Kidney (tissue), 14 donors: ENCODE data around the gene KIF17. TPM values are rescaled to one million over a fixed set of nuclear protein-coding genes. Genes with fewer than 3 reads are reported as not detected.

ENCODE experiments used
- DNase-seq, 5 donors: peaks; one replicate each; pipeline ENCODE4 v3.0.0-alpha.2; 2013 to 2020
- FAIRE-seq: peaks from 2 replicates; lab custom pipeline; 2012; peaks lifted over from hg19 to GRCh38; lab: Jason Lieb, UNC
- H3K27ac ChIP-seq, 2 donors: one replicate each; pipeline ENCODE4 v1.7.0; 2013; ENCODE audit warnings: low read depth in 2 of 2, low read length in 2 of 2, inconsistent platforms in 1 of 2
- H3K27me3 ChIP-seq: one replicate; pipeline ENCODE4 v1.7.1; 2013; ENCODE audit warnings: low read length, inconsistent platforms; ENCODE audit not compliant: control insufficient read depth, insufficient read depth
- H3K36me3 ChIP-seq, 3 donors: one replicate each; pipeline versions ENCODE4 v1.7.0 to v1.7.1; 2013; ENCODE audit warnings: low read length in 3 of 3, control low read depth in 1 of 3, inconsistent platforms in 1 of 3; ENCODE audit not compliant: insufficient read depth in 3 of 3, control insufficient read depth in 2 of 3
- H3K4me1 ChIP-seq, 3 donors: one replicate each; pipeline versions ENCODE4 v1.7.0 to v1.7.1; 2013; ENCODE audit warnings: low read length in 3 of 3, inconsistent platforms in 1 of 3, low read depth in 1 of 3; ENCODE audit not compliant: control insufficient read depth in 2 of 3, insufficient read depth in 2 of 3
- H3K4me3 ChIP-seq, 3 donors: one replicate each; pipeline versions ENCODE4 v1.7.0 to v1.8.1; 2013; ENCODE audit warnings: low read length in 3 of 3, control low read depth in 1 of 3, inconsistent platforms in 1 of 3
- H3K9ac ChIP-seq, 3 donors: one replicate each; pipeline versions ENCODE4 v1.7.0 to v1.7.1; 2013; ENCODE audit warnings: low read length in 3 of 3, control low read depth in 1 of 3, inconsistent platforms in 1 of 3
- H3K9me3 ChIP-seq, 3 donors: one replicate each; pipeline versions ENCODE4 v1.7.0 to v1.7.1; 2013; ENCODE audit warnings: low read length in 3 of 3, control low read depth in 1 of 3, inconsistent platforms in 1 of 3; ENCODE audit not compliant: control insufficient read depth in 2 of 3, insufficient read depth in 1 of 3
- CTCF ChIP-seq: IDR thresholded peaks from 3 replicates; pipeline ENCODE4 v1.5.1; 2012; ENCODE audit warnings: mild to moderate bottlenecking, moderate library complexity, borderline replicate concordance; ENCODE audit not compliant: insufficient read depth; ENCODE audit errors: extremely low read depth
- intact Hi-C: fragments of 100-400 bp; cut with DNase I; formaldehyde crosslinking; loops from one replicate; pipeline ENCODE4 v1.11.1; 2022
- polyA plus RNA-seq: library from polyadenylated mRNA; stranded (reverse); fragments of 350-450 nt; fragmentation: Illumina TruSeq; extraction: RNeasy Lipid Tissue Mini Kit (QIAGEN cat#74804); gene quantifications from one replicate; pipeline ENCODE4 v1.2.3, GENCODE V29; 2014; ENCODE audit warnings: low read depth, low replicate concordance; ENCODE audit not compliant: insufficient read depth
- total RNA-seq: library from RNA; stranded (reverse); fragmentation: NEBNext Ultra II Directional; extraction: Animal tissue kit (Norgen Biotek cat#: 25700); gene quantifications from one replicate; pipeline ENCODE4 v1.2.1, GENCODE V29; 2021
- donor health status: control.
- donor health status: control.
- donor health status: control.
- donor health status: control.
- donor health status: control.
- donor health status: DM: yes; HTN: yes; CAD: no.
- donor health status: Normal renal cell carcinoma (clear cell type).

The KIF17 gene
- total and polyA plus RNA-seq, 2 donors from 2014 or later, result 3.7 to 4.9 TPM

GRCh38 chr1:20729155-20729931, 11.5 kb upstream of the KIF17 start:
- Histone ChIP-seq H3K27me3 (peaks cover 9% of the 10 kb centered on the region), H3K27ac (no peak overlapping the region), H3K36me3 (no peaks in the 10 kb centered on the region), H3K9ac (no peak overlapping the region), H3K9me3 (no peaks in the 10 kb centered on the region), H3K4me1 (peaks cover 0 to 14% (median 14%) of the 10 kb centered on the region in 3 donors), H3K4me3 (no peak overlapping the region)
- intact Hi-C loops, result no loop called here
- DNase-seq (peak in 1 of 5 donors; percentile 52), FAIRE-seq (no peak)
- no peak for TF ChIP-seq CTCF

GRCh38 chr1:20728371-20729154, 10.8 kb upstream of the KIF17 start:
- no peak overlapping the region for H3K9ac ChIP-seq
- H3K4me3 ChIP-seq, result no peak overlapping the region
- no peaks in the 10 kb centered on the region for H3K9me3 ChIP-seq
- no peak for FAIRE-seq
- DNase-seq, result peak in 1 of 5 donors; percentile 42
- H3K4me1 ChIP-seq, result peaks cover 0 to 14% (median 11%) of the 10 kb centered on the region in 3 donors
- no peak for TF ChIP-seq CTCF
- intact Hi-C loops, result no loop called here
- no peaks in the 10 kb centered on the region for H3K36me3 ChIP-seq
- H3K27me3 ChIP-seq, result peaks cover 9% of the 10 kb centered on the region
- no peak overlapping the region for H3K27ac ChIP-seq

GRCh38 chr1:20727746-20728316, 10.0 kb upstream of the KIF17 start:
- TF ChIP-seq CTCF, result no peak
- peak in 1 of 5 donors; percentile 42 for DNase-seq
- Histone ChIP-seq H3K9ac (no peak overlapping the region), H3K27ac (no peak overlapping the region), H3K36me3 (no peaks in the 10 kb centered on the region), H3K4me3 (no peak overlapping the region), H3K27me3 (peaks cover 9% of the 10 kb centered on the region), H3K4me1 (peaks cover 0 to 7% (median 4%) of the 10 kb centered on the region in 3 donors), H3K9me3 (no peaks in the 10 kb centered on the region)
- intact Hi-C loops, result no loop called here
- FAIRE-seq, result no peak
